WTC11 (cell line): ENCODE results near the gene FCHSD2. TPM values are rescaled to one million over a fixed set of nuclear protein-coding genes. Genes with fewer than 3 reads are reported as not detected.

Source experiments
- ATAC-seq: fragments of 200-7000 bp; cut with Tn5 transposase; 2 replicates; pipeline ENCODE4 v1.10.0; 2021; ENCODE audit warnings: mild to moderate bottlenecking, moderate library complexity
- CTCF ChIA-PET: fragments of 300-600 bp; sonication (Branson Sonifier 250); formaldehyde crosslinking; loops from one replicate; lab custom pipeline; 2021; ENCODE audit warnings: antibody characterized with exemption; lab: Charles Lee
- POLR2A ChIA-PET: fragments of 350-600 bp; sonication (Branson Sonifier 250); formaldehyde crosslinking; loops from one replicate; lab custom pipeline; 2021; ENCODE audit warnings: antibody characterized with exemption; lab: Charles Lee
- DNase-seq: peaks from one replicate; pipeline ENCODE4 v3.0.0; 2021; ENCODE audit warnings: low spot score
- H3K27ac Mint-ChIP-seq: 2 replicates; pipeline ENCODE4 v1.8.0; 2021; ENCODE audit warnings: mixed read lengths
- H3K27me3 Mint-ChIP-seq: 2 replicates; pipeline ENCODE4 v1.8.0; 2021; ENCODE audit warnings: low read depth, mild to moderate bottlenecking, moderate library complexity, mixed read lengths
- H3K36me3 Mint-ChIP-seq: 2 replicates; pipeline ENCODE4 v1.8.0; 2021; ENCODE audit warnings: mixed read lengths
- H3K4me1 Mint-ChIP-seq: 2 replicates; pipeline ENCODE4 v1.8.0; 2022; ENCODE audit warnings: mixed read lengths
- H3K4me3 Mint-ChIP-seq: 2 replicates; pipeline ENCODE4 v1.8.0; 2021; ENCODE audit warnings: mild to moderate bottlenecking, moderate library complexity, mixed read lengths
- H3K9me3 Mint-ChIP-seq: 2 replicates; pipeline ENCODE4 v1.8.0; 2021; ENCODE audit warnings: mixed read lengths
- ATF1 ChIP-seq: sonication (generic); formaldehyde crosslinking; IDR thresholded peaks from 2 replicates; pipeline ENCODE4 v1.8.1; 2023; ENCODE audit warnings: mild to moderate bottlenecking, moderate library complexity, missing genetic modification reagents
- CBFB ChIP-seq: sonication (generic); formaldehyde crosslinking; IDR thresholded peaks from 2 replicates; pipeline ENCODE4 v1.8.1; 2022; ENCODE audit warnings: mild to moderate bottlenecking, low read depth, missing genetic modification reagents
- CREB1 ChIP-seq: sonication (generic); formaldehyde crosslinking; IDR thresholded peaks from 2 replicates; pipeline ENCODE4 v1.8.0; 2023; ENCODE audit warnings: mild to moderate bottlenecking, missing genetic modification reagents
- CREM ChIP-seq: sonication (generic); formaldehyde crosslinking; IDR thresholded peaks from 2 replicates; pipeline ENCODE4 v1.8.1; 2022; ENCODE audit warnings: mild to moderate bottlenecking, missing genetic modification reagents, moderate library complexity
- E2F5 ChIP-seq: sonication (generic); formaldehyde crosslinking; IDR thresholded peaks from 2 replicates; pipeline ENCODE4 v1.8.1; 2022; ENCODE audit warnings: mild to moderate bottlenecking, moderate library complexity, missing genetic modification reagents
- EMX1 ChIP-seq: fragments of 250-450 bp; sonication (Bioruptor Pico); IDR thresholded peaks from 2 replicates; pipeline ENCODE4 v1.8.0; 2021; ENCODE audit warnings: mild to moderate bottlenecking
- FOXP1 ChIP-seq: sonication (generic); formaldehyde crosslinking; IDR thresholded peaks from 2 replicates; pipeline ENCODE4 v1.8.0; 2022; ENCODE audit warnings: missing genetic modification reagents, mild to moderate bottlenecking, moderate library complexity, borderline replicate concordance
- IRF2 ChIP-seq: sonication (generic); formaldehyde crosslinking; IDR thresholded peaks from 2 replicates; pipeline ENCODE4 v1.8.0; 2022; ENCODE audit warnings: low read depth, missing genetic modification reagents, borderline replicate concordance
- JUN ChIP-seq: sonication (generic); formaldehyde crosslinking; IDR thresholded peaks from 2 replicates; pipeline ENCODE4 v1.8.0; 2023; ENCODE audit warnings: mild to moderate bottlenecking, missing genetic modification reagents
- MLX ChIP-seq: sonication (generic); formaldehyde crosslinking; IDR thresholded peaks from 2 replicates; pipeline ENCODE4 v1.8.1; 2023; ENCODE audit warnings: mild to moderate bottlenecking, missing genetic modification reagents, moderate library complexity
- NR1H2 ChIP-seq: sonication (generic); formaldehyde crosslinking; IDR thresholded peaks from 2 replicates; pipeline ENCODE4 v1.9.0; 2021; ENCODE audit warnings: mild to moderate bottlenecking, moderate library complexity, missing genetic modification reagents
- RELA ChIP-seq: sonication (generic); formaldehyde crosslinking; IDR thresholded peaks from 2 replicates; pipeline ENCODE4 v1.8.1; 2022; ENCODE audit warnings: missing genetic modification reagents, mild to moderate bottlenecking, borderline replicate concordance
- SOX15 ChIP-seq: fragments of 250-450 bp; sonication (Bioruptor Pico); IDR thresholded peaks from 2 replicates; pipeline ENCODE4 v1.9.0; 2021; ENCODE audit warnings: mild to moderate bottlenecking
- TCF7 ChIP-seq: sonication (generic); formaldehyde crosslinking; IDR thresholded peaks from 2 replicates; pipeline ENCODE4 v1.8.0; 2022; ENCODE audit warnings: mild to moderate bottlenecking, low read depth, missing genetic modification reagents, moderate library complexity
- TEAD4 ChIP-seq: sonication (generic); formaldehyde crosslinking; IDR thresholded peaks from 2 replicates; pipeline ENCODE4 v1.8.0; 2022; ENCODE audit warnings: mild to moderate bottlenecking, missing genetic modification reagents
- USF2 ChIP-seq: sonication (generic); formaldehyde crosslinking; IDR thresholded peaks from 2 replicates; pipeline ENCODE4 v1.8.1; 2023; ENCODE audit warnings: mild to moderate bottlenecking, missing genetic modification reagents, moderate library complexity
- ZBTB21 ChIP-seq: sonication (generic); formaldehyde crosslinking; IDR thresholded peaks from 2 replicates; pipeline ENCODE4 v1.8.1; 2023; ENCODE audit warnings: mild to moderate bottlenecking, missing genetic modification reagents, borderline replicate concordance
- ZNF121 ChIP-seq: sonication (generic); formaldehyde crosslinking; IDR thresholded peaks from 2 replicates; pipeline ENCODE4 v1.8.0; 2023; ENCODE audit warnings: missing genetic modification reagents
- ZNF532 ChIP-seq: fragments of 250-450 bp; sonication (Bioruptor Pico); IDR thresholded peaks from 2 replicates; pipeline ENCODE4 v1.9.0; 2021; ENCODE audit warnings: mild to moderate bottlenecking, borderline replicate concordance
- ZNF671 ChIP-seq: fragments of 250-450 bp; sonication (Bioruptor Pico); IDR thresholded peaks from 2 replicates; pipeline ENCODE4 v1.8.0; 2021; ENCODE audit warnings: mild to moderate bottlenecking
- total RNA-seq: library from RNA; stranded (reverse); gene quantifications from 3 replicates; pipeline ENCODE4 v1.2.3, GENCODE V29; 2021
- TF ChIP-seq, protein P1 (sequence below): sonication (generic); formaldehyde crosslinking; IDR thresholded peaks from 2 replicates; pipeline ENCODE4 v1.8.0; 2022; ENCODE audit warnings: mild to moderate bottlenecking, missing genetic modification reagents
- TF ChIP-seq, protein P2 (sequence below): sonication (generic); formaldehyde crosslinking; IDR thresholded peaks from 2 replicates; pipeline ENCODE4 v1.8.0; 2023; ENCODE audit warnings: mild to moderate bottlenecking, missing genetic modification reagents
- TF ChIP-seq, protein P3 (sequence below): sonication (generic); formaldehyde crosslinking; IDR thresholded peaks from 2 replicates; pipeline ENCODE4 v1.8.0; 2023; ENCODE audit warnings: missing genetic modification reagents

FCHSD2 gene
- total RNA-seq, 1 experiment from 2014 or later: 10.1 TPM

- H3K4me3 Mint-ChIP-seq: no peak overlapping the region
- no peak for ATAC-seq
- peaks cover under 1% of the 10 kb centered on the region for H3K9me3 Mint-ChIP-seq
- ChIA-PET CTCF (no interaction called here), POLR2A (no interaction called here)
- H3K27ac Mint-ChIP-seq: no peak overlapping the region
- no peaks in the 10 kb centered on the region for H3K27me3 Mint-ChIP-seq
- no peaks in the 10 kb centered on the region for H3K36me3 Mint-ChIP-seq
- H3K4me1 Mint-ChIP-seq: no peaks in the 10 kb centered on the region
- TF ChIP-seq, protein P1, sequence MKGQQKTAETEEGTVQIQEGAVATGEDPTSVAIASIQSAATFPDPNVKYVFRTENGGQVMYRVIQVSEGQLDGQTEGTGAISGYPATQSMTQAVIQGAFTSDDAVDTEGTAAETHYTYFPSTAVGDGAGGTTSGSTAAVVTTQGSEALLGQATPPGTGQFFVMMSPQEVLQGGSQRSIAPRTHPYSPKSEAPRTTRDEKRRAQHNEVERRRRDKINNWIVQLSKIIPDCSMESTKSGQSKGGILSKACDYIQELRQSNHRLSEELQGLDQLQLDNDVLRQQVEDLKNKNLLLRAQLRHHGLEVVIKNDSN (CRISPR knock-in tag): no peak
- TF ChIP-seq EMX1 (CRISPR knock-in tag): no peak
- TF ChIP-seq ZNF532 (CRISPR knock-in tag): no peak
- TF ChIP-seq TCF7 (CRISPR knock-in tag): no peak
- TF ChIP-seq USF2 (CRISPR knock-in tag): no peak
- TF ChIP-seq ZNF121 (CRISPR knock-in tag): no peak
- no peak for TF ChIP-seq MLX (CRISPR knock-in tag)
- TF ChIP-seq ZNF671 (CRISPR knock-in tag): no peak
- TF ChIP-seq CBFB (CRISPR knock-in tag): no peak
- TF ChIP-seq, all 79 proteins: peak for 0
- no peak for DNase-seq
These were observed 255.5 kb downstream of the FCHSD2 start for GRCh38 chr11:72886619-72887018.

GRCh38 chr11:72885749-72886609, 256.1 kb downstream of the FCHSD2 start:
- Mint-ChIP-seq H3K27me3 (no peaks in the 10 kb centered on the region), H3K4me3 (no peak overlapping the region), H3K27ac (no peak overlapping the region), H3K36me3 (no peaks in the 10 kb centered on the region), H3K4me1 (no peaks in the 10 kb centered on the region), H3K9me3 (peaks cover 6% of the 10 kb centered on the region)
- ChIA-PET CTCF (no interaction called here), POLR2A (no interaction called here)
- DNase-seq (no peak), ATAC-seq (no peak)
- TF ChIP-seq IRF2 (CRISPR knock-in tag) (no peak), NR1H2 (CRISPR knock-in tag) (no peak), EMX1 (CRISPR knock-in tag) (no peak), SOX15 (CRISPR knock-in tag) (no peak), TEAD4 (no peak), MLX (CRISPR knock-in tag) (no peak), JUN (no peak), ZBTB21 (no peak), CREM (CRISPR knock-in tag) (no peak), RELA (CRISPR knock-in tag) (no peak), E2F5 (CRISPR knock-in tag) (no peak), FOXP1 (CRISPR knock-in tag) (no peak), CREB1 (CRISPR knock-in tag) (no peak), ATF1 (CRISPR knock-in tag) (no peak)
- TF ChIP-seq, protein P2, sequence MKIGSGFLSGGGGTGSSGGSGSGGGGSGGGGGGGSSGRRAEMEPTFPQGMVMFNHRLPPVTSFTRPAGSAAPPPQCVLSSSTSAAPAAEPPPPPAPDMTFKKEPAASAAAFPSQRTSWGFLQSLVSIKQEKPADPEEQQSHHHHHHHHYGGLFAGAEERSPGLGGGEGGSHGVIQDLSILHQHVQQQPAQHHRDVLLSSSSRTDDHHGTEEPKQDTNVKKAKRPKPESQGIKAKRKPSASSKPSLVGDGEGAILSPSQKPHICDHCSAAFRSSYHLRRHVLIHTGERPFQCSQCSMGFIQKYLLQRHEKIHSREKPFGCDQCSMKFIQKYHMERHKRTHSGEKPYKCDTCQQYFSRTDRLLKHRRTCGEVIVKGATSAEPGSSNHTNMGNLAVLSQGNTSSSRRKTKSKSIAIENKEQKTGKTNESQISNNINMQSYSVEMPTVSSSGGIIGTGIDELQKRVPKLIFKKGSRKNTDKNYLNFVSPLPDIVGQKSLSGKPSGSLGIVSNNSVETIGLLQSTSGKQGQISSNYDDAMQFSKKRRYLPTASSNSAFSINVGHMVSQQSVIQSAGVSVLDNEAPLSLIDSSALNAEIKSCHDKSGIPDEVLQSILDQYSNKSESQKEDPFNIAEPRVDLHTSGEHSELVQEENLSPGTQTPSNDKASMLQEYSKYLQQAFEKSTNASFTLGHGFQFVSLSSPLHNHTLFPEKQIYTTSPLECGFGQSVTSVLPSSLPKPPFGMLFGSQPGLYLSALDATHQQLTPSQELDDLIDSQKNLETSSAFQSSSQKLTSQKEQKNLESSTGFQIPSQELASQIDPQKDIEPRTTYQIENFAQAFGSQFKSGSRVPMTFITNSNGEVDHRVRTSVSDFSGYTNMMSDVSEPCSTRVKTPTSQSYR: no peak
- TF ChIP-seq, protein P3, sequence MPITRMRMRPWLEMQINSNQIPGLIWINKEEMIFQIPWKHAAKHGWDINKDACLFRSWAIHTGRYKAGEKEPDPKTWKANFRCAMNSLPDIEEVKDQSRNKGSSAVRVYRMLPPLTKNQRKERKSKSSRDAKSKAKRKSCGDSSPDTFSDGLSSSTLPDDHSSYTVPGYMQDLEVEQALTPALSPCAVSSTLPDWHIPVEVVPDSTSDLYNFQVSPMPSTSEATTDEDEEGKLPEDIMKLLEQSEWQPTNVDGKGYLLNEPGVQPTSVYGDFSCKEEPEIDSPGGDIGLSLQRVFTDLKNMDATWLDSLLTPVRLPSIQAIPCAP: no peak
